ENCODE results near the gene NEUROG2. TPM values are rescaled to one million over a fixed set of nuclear protein-coding genes. Genes with fewer than 3 reads are reported as not detected.

NEUROG2 gene
- total and polyA plus RNA-seq, 4 donors, result not detected

GRCh38 chr4:112510291-112511092 is 5.5 kb downstream of the NEUROG2 start:
- H3K36me3 ChIP-seq (ENCODE audit: control insufficient read depth in 4 of 4, insufficient read depth in 4 of 4, low read length in 4 of 4), result no peaks in the 10 kb centered on the region
- no peak overlapping the region for H3K4me3 ChIP-seq
- DNase-seq (peak; percentile 16 to 26 (median 24)), ATAC-seq (ENCODE audit: insufficient read depth, low FRiP score) (no peak)
- H3K9me3 ChIP-seq (ENCODE audit: control insufficient read depth in 4 of 4, insufficient read depth in 3 of 4, low read length in 3 of 4), result peaks cover 0 to 15% (median 0%) of the 10 kb centered on the region in 4 donors
- TF ChIP-seq, protein P1, sequence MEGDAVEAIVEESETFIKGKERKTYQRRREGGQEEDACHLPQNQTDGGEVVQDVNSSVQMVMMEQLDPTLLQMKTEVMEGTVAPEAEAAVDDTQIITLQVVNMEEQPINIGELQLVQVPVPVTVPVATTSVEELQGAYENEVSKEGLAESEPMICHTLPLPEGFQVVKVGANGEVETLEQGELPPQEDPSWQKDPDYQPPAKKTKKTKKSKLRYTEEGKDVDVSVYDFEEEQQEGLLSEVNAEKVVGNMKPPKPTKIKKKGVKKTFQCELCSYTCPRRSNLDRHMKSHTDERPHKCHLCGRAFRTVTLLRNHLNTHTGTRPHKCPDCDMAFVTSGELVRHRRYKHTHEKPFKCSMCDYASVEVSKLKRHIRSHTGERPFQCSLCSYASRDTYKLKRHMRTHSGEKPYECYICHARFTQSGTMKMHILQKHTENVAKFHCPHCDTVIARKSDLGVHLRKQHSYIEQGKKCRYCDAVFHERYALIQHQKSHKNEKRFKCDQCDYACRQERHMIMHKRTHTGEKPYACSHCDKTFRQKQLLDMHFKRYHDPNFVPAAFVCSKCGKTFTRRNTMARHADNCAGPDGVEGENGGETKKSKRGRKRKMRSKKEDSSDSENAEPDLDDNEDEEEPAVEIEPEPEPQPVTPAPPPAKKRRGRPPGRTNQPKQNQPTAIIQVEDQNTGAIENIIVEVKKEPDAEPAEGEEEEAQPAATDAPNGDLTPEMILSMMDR (IDR thresholded peaks at IDR 0.05; ENCODE audit: control extremely low read depth, extremely low read depth), result no peak
- H3K4me1 ChIP-seq (ENCODE audit: control insufficient read depth in 5 of 5, insufficient read depth in 5 of 5, low read length in 5 of 5), result peaks cover 0 to 29% (median 4%) of the 10 kb centered on the region in 5 donors
- H3K27ac ChIP-seq (ENCODE audit: low read depth in 1 of 2, low read length in 1 of 2), result no peak overlapping the region
- H3K27me3 ChIP-seq (ENCODE audit: control insufficient read depth in 3 of 3, insufficient read depth in 3 of 3, low read length in 2 of 3), result peaks cover 17 to 94% (median 89%) of the 10 kb centered on the region in 3 donors
- 5% methylated on average over 34 of the region's 34 CpGs for WGBS, 2 donors
- H3K9ac ChIP-seq (ENCODE audit: insufficient read depth in 1 of 2, low read length in 2 of 2), result no peak overlapping the region

DNA sequence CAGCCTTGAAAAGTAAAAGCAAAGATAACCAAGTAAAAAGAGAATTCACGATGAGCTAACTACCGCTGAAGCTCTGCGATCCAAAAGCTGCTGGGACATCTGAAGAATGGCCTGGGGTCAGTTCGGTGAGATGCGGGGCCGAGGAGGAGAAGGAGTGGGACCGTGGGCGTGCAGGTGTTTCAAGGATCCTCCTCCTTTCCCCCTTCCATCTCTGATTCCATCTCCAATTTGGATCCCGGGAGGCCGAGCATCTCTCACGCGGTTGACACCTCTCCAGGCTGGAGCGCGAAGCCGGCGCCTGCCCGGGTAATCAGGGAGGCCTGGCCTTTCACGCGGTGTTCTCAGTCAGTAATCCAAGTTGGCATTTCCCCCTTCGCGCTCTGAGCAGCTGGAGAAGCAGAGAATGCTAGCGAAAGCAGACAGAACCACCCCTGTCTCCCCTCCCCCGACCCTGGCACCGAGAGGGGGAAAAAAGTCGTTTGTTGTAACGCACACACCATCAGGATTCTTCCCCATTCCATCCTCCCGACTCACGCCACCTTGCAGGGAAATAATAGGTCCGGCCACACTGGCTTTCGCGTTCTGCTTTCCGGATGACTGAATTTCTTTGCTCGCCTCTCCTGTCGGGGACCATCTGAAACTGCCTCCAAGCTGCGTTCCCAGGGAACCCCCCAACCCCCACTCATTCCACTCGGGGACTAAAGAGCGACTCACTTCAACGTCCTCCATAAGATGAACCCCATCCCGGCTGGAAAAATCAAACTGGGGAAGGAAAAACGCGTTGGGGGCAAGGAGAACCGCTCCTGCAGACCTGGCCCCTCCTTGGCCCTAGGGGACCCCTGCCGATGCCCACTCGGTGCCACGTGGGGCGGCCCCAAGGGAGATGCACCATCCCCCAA is 6.5 kb downstream of the NEUROG2 start:
- H3K4me3 ChIP-seq, result no peak overlapping the region
- peaks cover 0 to 19% (median 4%) of the 10 kb centered on the region in 5 donors for H3K4me1 ChIP-seq (ENCODE audit: control insufficient read depth in 5 of 5, insufficient read depth in 5 of 5, low read length in 5 of 5)
- peaks cover 0 to 13% (median 0%) of the 10 kb centered on the region in 4 donors for H3K9me3 ChIP-seq (ENCODE audit: control insufficient read depth in 4 of 4, insufficient read depth in 3 of 4, low read length in 3 of 4)
- no peaks in the 10 kb centered on the region for H3K36me3 ChIP-seq (ENCODE audit: control insufficient read depth in 4 of 4, insufficient read depth in 4 of 4, low read length in 4 of 4)
- H3K27ac ChIP-seq (ENCODE audit: low read depth in 1 of 2, low read length in 1 of 2), result no peak overlapping the region
- DNase-seq (peak; percentile 4 to 27 (median 14)), ATAC-seq (ENCODE audit: insufficient read depth, low FRiP score) (no peak)
- H3K9ac ChIP-seq (ENCODE audit: insufficient read depth in 1 of 2, low read length in 2 of 2), result no peak overlapping the region
- peaks cover 17 to 93% (median 88%) of the 10 kb centered on the region in 3 donors for H3K27me3 ChIP-seq (ENCODE audit: control insufficient read depth in 3 of 3, insufficient read depth in 3 of 3, low read length in 2 of 3)
- TF ChIP-seq, protein P1 (IDR thresholded peaks at IDR 0.05; ENCODE audit: control extremely low read depth, extremely low read depth), result no peak
- WGBS, 2 donors, result 5 to 7% methylated on average over 46 of the region's 46 CpGs

DNA sequence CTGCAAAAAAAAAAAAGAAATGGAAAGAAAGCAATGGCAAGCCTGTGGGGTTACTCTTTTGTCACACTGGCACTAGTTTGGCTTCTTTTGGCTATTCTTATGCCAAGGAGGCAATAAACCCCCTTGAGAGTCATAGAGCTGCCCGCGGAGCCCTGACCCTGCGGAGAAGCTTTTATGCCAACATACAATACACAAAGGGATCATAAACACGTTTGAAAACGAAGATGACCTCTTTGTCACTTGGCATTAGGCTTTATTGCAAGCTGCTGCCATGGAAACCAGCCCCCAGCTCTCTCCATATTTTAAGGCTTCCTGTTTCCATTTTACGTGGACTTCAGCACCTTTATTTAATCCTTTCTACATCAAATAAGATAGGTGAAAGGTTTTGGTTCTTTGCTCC is 7.6 kb downstream of the NEUROG2 start:
- H3K9ac ChIP-seq (ENCODE audit: insufficient read depth in 1 of 2, low read length in 2 of 2), result no peak overlapping the region
- WGBS, 2 donors, result 8 to 9% methylated on average over 6 of the region's 6 CpGs
- peaks cover 17 to 89% (median 79%) of the 10 kb centered on the region in 3 donors for H3K27me3 ChIP-seq (ENCODE audit: control insufficient read depth in 3 of 3, insufficient read depth in 3 of 3, low read length in 2 of 3)
- H3K27ac ChIP-seq (ENCODE audit: low read depth in 1 of 2, low read length in 1 of 2), result no peak overlapping the region
- H3K4me1 ChIP-seq (ENCODE audit: control insufficient read depth in 5 of 5, insufficient read depth in 5 of 5, low read length in 5 of 5), result peaks cover 0 to 18% (median 4%) of the 10 kb centered on the region in 5 donors
- no peaks in the 10 kb centered on the region for H3K36me3 ChIP-seq (ENCODE audit: control insufficient read depth in 4 of 4, insufficient read depth in 4 of 4, low read length in 4 of 4)
- TF ChIP-seq, protein P1 (IDR thresholded peaks at IDR 0.05; ENCODE audit: control extremely low read depth, extremely low read depth), result no peak
- DNase-seq, result no peak
- peaks cover 0 to 13% (median 0%) of the 10 kb centered on the region in 4 donors for H3K9me3 ChIP-seq (ENCODE audit: control insufficient read depth in 4 of 4, insufficient read depth in 3 of 4, low read length in 3 of 4)
- no peak for ATAC-seq (ENCODE audit: insufficient read depth, low FRiP score)
- H3K4me3 ChIP-seq, result no peak overlapping the region

Data from lung (tissue), 12 donors.